Nephron progenitor cell (in vitro differentiated cells): ENCODE results near the gene RSAD1.

ENCODE experiments used
- DNase-seq: peaks from one replicate; pipeline ENCODE4 v3.0.0; 2021
- H3K27ac Mint-ChIP-seq: 2 replicates; pipeline ENCODE4 v1.8.0; 2021; ENCODE audit warnings: mild to moderate bottlenecking, moderate library complexity, mixed read lengths
- H3K27me3 Mint-ChIP-seq: 2 replicates; pipeline ENCODE4 v1.8.0; 2021; ENCODE audit warnings: mild to moderate bottlenecking, low read depth, mixed read lengths; ENCODE audit not compliant: poor library complexity
- H3K36me3 Mint-ChIP-seq: 2 replicates; pipeline ENCODE4 v1.8.0; 2021; ENCODE audit warnings: low read depth, mixed read lengths
- H3K4me1 Mint-ChIP-seq: 2 replicates; pipeline ENCODE4 v1.8.0; 2021; ENCODE audit warnings: mixed read lengths
- H3K4me3 Mint-ChIP-seq: 2 replicates; pipeline ENCODE4 v1.8.0; 2021; ENCODE audit warnings: mild to moderate bottlenecking, moderate library complexity, mixed read lengths
- H3K9me3 Mint-ChIP-seq: 2 replicates; pipeline ENCODE4 v1.8.0; 2021; ENCODE audit warnings: mild to moderate bottlenecking, moderate library complexity, mixed read lengths
- CTCF ChIP-seq: fragments of 200-600 bp; sonication (generic); IDR thresholded peaks from 2 replicates; pipeline ENCODE4 v1.5.0; 2021; ENCODE audit warnings: antibody characterized with exemption

The RSAD1 gene

GRCh38 chr17:50487213-50488096 is 8.8 kb downstream of the RSAD1 start:
- H3K9me3 Mint-ChIP-seq = no peaks in the 10 kb centered on the region
- DNase-seq = no peak
- H3K4me3 Mint-ChIP-seq = no peak overlapping the region
- TF ChIP-seq CTCF = no peak
- H3K36me3 Mint-ChIP-seq = peaks cover 27% of the 10 kb centered on the region
- H3K27me3 Mint-ChIP-seq = peaks cover 13% of the 10 kb centered on the region
- peaks cover 6% of the 10 kb centered on the region for H3K4me1 Mint-ChIP-seq
- no peak overlapping the region for H3K27ac Mint-ChIP-seq

- DNase-seq = no peak
- H3K36me3 Mint-ChIP-seq = peaks cover 21% of the 10 kb centered on the region
- H3K4me1 Mint-ChIP-seq = no peaks in the 10 kb centered on the region
- no peak overlapping the region for H3K4me3 Mint-ChIP-seq
- no peaks in the 10 kb centered on the region for H3K9me3 Mint-ChIP-seq
- TF ChIP-seq CTCF = no peak
- no peak overlapping the region for H3K27ac Mint-ChIP-seq
- H3K27me3 Mint-ChIP-seq = peaks cover 13% of the 10 kb centered on the region
Measured at GRCh38 chr17:50488880-50489279, 10.2 kb downstream of the RSAD1 start.

- Mint-ChIP-seq H3K4me3 (no peak overlapping the region), H3K36me3 (no peaks in the 10 kb centered on the region), H3K27ac (no peak overlapping the region), H3K4me1 (no peaks in the 10 kb centered on the region), H3K27me3 (peaks cover 6% of the 10 kb centered on the region), H3K9me3 (no peaks in the 10 kb centered on the region)
- no peak for DNase-seq
- no peak for TF ChIP-seq CTCF
Measured at GRCh38 chr17:50491505-50491904, 12.8 kb downstream of the RSAD1 start.

- no peak for DNase-seq
- no peak overlapping the region for H3K27ac Mint-ChIP-seq
- no peaks in the 10 kb centered on the region for H3K9me3 Mint-ChIP-seq
- H3K4me1 Mint-ChIP-seq = no peaks in the 10 kb centered on the region
- H3K4me3 Mint-ChIP-seq = no peak overlapping the region
- no peak for TF ChIP-seq CTCF
- peaks cover 6% of the 10 kb centered on the region for H3K27me3 Mint-ChIP-seq
- no peaks in the 10 kb centered on the region for H3K36me3 Mint-ChIP-seq
Measured at GRCh38 chr17:50492214-50492613, 13.6 kb downstream of the RSAD1 start.

GRCh38 chr17:50493744-50494143 is 15.1 kb downstream of the RSAD1 start:
- H3K9me3 Mint-ChIP-seq = no peaks in the 10 kb centered on the region
- no peak for TF ChIP-seq CTCF
- H3K4me1 Mint-ChIP-seq = no peaks in the 10 kb centered on the region
- DNase-seq = no peak
- H3K27me3 Mint-ChIP-seq = peaks cover 6% of the 10 kb centered on the region
- H3K4me3 Mint-ChIP-seq = no peak overlapping the region
- no peaks in the 10 kb centered on the region for H3K36me3 Mint-ChIP-seq
- H3K27ac Mint-ChIP-seq = no peak overlapping the region
